A673 (cell line): Measurements from ENCODE around the gene ADM2.

ENCODE experiments used
- CTCF ChIP-seq: fragments of 300-800, 200-600 bp; sonication (generic); conservative IDR thresholded peaks from 2 replicates; pipeline ENCODE4 v1.5.1; 2017; ENCODE audit warnings: low read depth, mild to moderate bottlenecking, antibody characterized with exemption, low read length, moderate library complexity, mixed read lengths
- EZH2 ChIP-seq: fragments of 200-600 bp; sonication (generic); IDR thresholded peaks from 2 replicates; pipeline ENCODE4 v1.6.1; 2017; ENCODE audit warnings: borderline replicate concordance, low read depth, mild to moderate bottlenecking, mixed read lengths, antibody characterized with exemption, low read length; ENCODE audit not compliant: poor library complexity, severe bottlenecking

DNA sequence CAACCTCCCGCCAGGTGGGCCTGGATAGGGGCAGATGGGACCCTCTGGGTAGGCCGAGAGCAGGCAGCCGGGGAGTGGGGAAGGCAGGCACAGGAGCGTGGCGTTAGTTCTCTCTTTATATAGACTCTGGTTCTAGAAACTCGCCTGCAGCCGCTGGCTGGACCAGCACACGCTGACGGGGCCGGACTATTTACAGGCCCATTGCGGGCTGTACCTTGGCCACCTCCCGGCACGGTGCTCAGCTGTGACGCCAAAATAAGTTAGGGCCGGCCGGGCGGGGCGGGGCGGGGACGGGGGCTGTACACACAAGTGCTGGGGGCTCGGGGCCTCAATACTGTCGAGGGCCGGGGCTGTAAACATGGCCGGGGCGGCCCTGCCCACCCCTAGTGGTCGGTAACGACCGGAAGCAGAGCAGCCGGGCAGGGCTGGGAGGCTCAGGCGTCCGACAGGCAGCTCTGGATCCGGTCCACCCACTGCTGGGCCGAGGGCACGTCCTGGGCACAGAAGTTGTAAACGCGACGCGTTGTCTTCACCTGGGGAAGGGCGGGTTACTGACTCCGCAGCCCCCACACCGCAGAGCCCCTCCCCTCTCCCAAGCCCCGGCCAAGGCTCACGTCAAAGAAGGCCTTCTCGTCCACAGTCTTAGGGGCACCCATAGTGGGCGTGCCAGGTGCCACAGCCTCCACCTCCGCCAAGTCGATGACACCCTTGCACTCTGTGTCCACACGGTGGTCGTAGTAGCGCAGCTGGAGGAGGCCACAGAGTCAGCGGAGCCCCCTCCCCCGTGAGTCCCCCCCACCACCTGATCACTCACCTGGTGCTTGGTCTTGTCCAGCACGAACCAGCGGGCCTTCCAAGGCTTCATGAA, 34.4 kb upstream of the ADM2 start:
- no peak for TF ChIP-seq EZH2
- TF ChIP-seq CTCF: no peak
